HepG2 (cell line): ENCODE data around the gene MYD88. TPM values are rescaled to one million over a fixed set of nuclear protein-coding genes. Genes with fewer than 3 reads are reported as not detected.

ENCODE experiments used
- ARID2 ChIP-seq: sonication (generic); formaldehyde crosslinking; IDR thresholded peaks from 2 replicates; pipeline ENCODE4 v1.8.1; 2022; ENCODE audit warnings: mild to moderate bottlenecking, missing genetic modification reagents, borderline replicate concordance
- GZF1 ChIP-seq: sonication (generic); formaldehyde crosslinking; IDR thresholded peaks from 2 replicates; pipeline ENCODE4 v1.5.1; 2020; ENCODE audit warnings: mild to moderate bottlenecking, missing genetic modification reagents
- MIXL1 ChIP-seq: IDR thresholded peaks from 2 replicates; pipeline ENCODE4 v1.6.1; 2016
- RFXAP ChIP-seq: sonication (generic); formaldehyde crosslinking; IDR thresholded peaks from 2 replicates; pipeline ENCODE4 v1.4.0; 2020; ENCODE audit warnings: missing genetic modification reagents, borderline replicate concordance
- YEATS4 ChIP-seq: sonication (generic); formaldehyde crosslinking; IDR thresholded peaks from 2 replicates; pipeline ENCODE4 v1.4.0; 2020; ENCODE audit warnings: missing genetic modification reagents, borderline replicate concordance
- ZFAT ChIP-seq: sonication (generic); formaldehyde crosslinking; conservative IDR thresholded peaks from 2 replicates; pipeline ENCODE4 v1.8.1; 2023; ENCODE audit warnings: missing genetic modification reagents, inconsistent platforms
- ZFP82 ChIP-seq: sonication (generic); formaldehyde crosslinking; IDR thresholded peaks from 2 replicates; pipeline ENCODE4 v1.5.1; 2020; ENCODE audit warnings: mild to moderate bottlenecking, missing genetic modification reagents, borderline replicate concordance
- ZNF552 ChIP-seq: sonication (generic); formaldehyde crosslinking; IDR thresholded peaks from 2 replicates; pipeline ENCODE4 v1.9.0; 2022; ENCODE audit warnings: missing genetic modification reagents, mild to moderate bottlenecking, borderline replicate concordance
- ZNF557 ChIP-seq: sonication (generic); formaldehyde crosslinking; IDR thresholded peaks from 2 replicates; pipeline ENCODE4 v1.4.0; 2020; ENCODE audit warnings: missing genetic modification reagents
- ZNF614 ChIP-seq: IDR thresholded peaks from 2 replicates; pipeline ENCODE4 v1.6.1; 2018; ENCODE audit warnings: missing biosample characterization, missing genetic modification reagents, inconsistent platforms, borderline replicate concordance
- polyA plus RNA-seq, 8 experiments: library from polyadenylated mRNA; depleted of rRNA in 3 of 8; stranded (reverse) in 7 of 8; unstranded in 1 of 8; fragments of >200 nt; fragmentation: Illumina TruSeq in 4 of 8; extraction: Trizol in 4 of 8; gene quantifications; 2 replicates each; pipeline versions ENCODE4 v1.2.1 to v1.2.3, GENCODE V29; 2011 to 2016; ENCODE audit warnings: low read depth in 4 of 8, missing spikeins in 1 of 8, mixed read lengths in 1 of 8; ENCODE audit not compliant: insufficient read depth in 1 of 8
- total RNA-seq, 5 experiments: library from RNA; depleted of rRNA; stranded (reverse); fragments of >200 nt; fragmentation: Illumina TruSeq; extraction: Trizol; gene quantifications; 2 replicates each; pipeline ENCODE4 v1.2.3, GENCODE V29; 2016; ENCODE audit warnings: low read depth in 1 of 5
- TF ChIP-seq, protein P1 (sequence below): sonication (generic); formaldehyde crosslinking; conservative IDR thresholded peaks from 2 replicates; pipeline ENCODE4 v1.4.0; 2020; ENCODE audit warnings: missing genetic modification reagents
- TF ChIP-seq, protein P2 (sequence below): conservative IDR thresholded peaks from 2 replicates; pipeline ENCODE4 v1.6.1; 2018; ENCODE audit warnings: missing genetic modification reagents

Gene MYD88
- total and polyA plus RNA-seq, 2 of the 13 experiments (the other 11 are each of a cell fraction or from before 2014, with no cell fraction given): 7.6 to 32.7 TPM

DNA sequence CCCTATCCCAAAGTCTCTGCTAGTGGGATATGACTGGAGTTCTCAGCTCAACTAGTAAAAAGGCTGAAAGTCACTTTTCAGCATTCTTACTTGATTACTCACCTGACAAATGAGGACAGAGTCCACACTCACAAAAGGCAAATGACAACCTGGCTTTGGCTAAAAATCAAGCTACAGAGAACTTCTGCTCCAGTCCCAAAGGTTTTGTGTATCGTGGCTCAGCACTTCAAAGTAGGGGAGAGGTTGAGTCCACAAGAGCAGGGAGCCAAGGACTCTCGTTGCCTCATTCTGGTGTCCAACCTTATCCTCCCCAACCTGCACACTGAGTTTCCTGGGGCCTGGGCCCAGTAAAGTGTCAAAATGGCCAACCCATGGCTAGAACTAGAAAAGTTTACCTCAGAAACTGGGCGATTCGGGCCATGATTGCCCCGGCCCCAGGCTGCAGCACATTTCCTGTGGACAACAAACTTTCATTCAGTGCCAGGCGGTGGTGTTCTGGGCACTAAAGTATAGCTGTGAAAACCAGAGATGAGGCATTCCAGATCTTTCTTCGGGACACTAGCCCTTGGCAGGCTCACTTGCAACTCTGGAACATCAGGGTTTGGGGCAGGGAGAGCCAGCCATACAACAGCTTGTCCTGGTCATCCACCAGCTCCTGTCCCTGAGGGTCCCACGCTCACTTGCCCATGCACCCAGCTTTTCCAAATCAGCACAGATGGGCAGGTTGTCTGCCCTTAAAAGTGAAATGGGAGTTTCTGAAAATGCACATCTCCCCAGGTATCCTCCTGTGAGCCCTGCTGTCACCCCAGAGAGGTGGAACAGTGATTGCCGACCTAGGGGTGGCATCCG is 4.7 kb upstream of the MYD88 start (continued):
- TF ChIP-seq RFXAP (CRISPR knock-in tag): peak; percentile 55; the same call in 1 of the 2 replicates
- no peak for TF ChIP-seq ZNF557 (CRISPR knock-in tag)
- no peak for TF ChIP-seq ZFAT
- peak; percentile 92 for TF ChIP-seq ZNF614 (CRISPR knock-in tag)
- TF ChIP-seq, protein P1, sequence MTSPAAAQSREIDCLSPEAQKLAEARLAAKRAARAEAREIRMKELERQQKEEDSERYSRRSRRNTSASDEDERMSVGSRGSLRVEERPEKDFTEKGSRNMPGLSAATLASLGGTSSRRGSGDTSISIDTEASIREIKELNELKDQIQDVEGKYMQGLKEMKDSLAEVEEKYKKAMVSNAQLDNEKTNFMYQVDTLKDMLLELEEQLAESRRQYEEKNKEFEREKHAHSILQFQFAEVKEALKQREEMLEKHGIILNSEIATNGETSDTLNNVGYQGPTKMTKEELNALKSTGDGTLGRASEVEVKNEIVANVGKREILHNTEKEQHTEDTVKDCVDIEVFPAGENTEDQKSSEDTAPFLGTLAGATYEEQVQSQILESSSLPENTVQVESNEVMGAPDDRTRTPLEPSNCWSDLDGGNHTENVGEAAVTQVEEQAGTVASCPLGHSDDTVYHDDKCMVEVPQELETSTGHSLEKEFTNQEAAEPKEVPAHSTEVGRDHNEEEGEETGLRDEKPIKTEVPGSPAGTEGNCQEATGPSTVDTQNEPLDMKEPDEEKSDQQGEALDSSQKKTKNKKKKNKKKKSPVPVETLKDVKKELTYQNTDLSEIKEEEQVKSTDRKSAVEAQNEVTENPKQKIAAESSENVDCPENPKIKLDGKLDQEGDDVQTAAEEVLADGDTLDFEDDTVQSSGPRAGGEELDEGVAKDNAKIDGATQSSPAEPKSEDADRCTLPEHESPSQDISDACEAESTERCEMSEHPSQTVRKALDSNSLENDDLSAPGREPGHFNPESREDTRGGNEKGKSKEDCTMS (CRISPR knock-in tag): no peak
- peak; percentile 95; the same call in 1 of the 2 replicates for TF ChIP-seq ARID2 (CRISPR knock-in tag)
- TF ChIP-seq YEATS4 (CRISPR knock-in tag): no peak; the same call in 1 of the 2 replicates
- TF ChIP-seq, protein P2, sequence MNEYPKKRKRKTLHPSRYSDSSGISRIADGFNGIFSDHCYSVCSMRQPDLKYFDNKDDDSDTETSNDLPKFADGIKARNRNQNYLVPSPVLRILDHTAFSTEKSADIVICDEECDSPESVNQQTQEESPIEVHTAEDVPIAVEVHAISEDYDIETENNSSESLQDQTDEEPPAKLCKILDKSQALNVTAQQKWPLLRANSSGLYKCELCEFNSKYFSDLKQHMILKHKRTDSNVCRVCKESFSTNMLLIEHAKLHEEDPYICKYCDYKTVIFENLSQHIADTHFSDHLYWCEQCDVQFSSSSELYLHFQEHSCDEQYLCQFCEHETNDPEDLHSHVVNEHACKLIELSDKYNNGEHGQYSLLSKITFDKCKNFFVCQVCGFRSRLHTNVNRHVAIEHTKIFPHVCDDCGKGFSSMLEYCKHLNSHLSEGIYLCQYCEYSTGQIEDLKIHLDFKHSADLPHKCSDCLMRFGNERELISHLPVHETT (CRISPR knock-in tag): 0 out of 2 replicates have a peak, but pooled peaks have one; percentile 31
- TF ChIP-seq ZNF552: 0 out of 2 replicates have a peak, but pooled peaks have one; percentile 26
- no peak for TF ChIP-seq ZFP82 (CRISPR knock-in tag)
- TF ChIP-seq MIXL1 (CRISPR knock-in tag): peak; percentile 89
- peak; percentile 44; the same call in 1 of the 2 replicates for TF ChIP-seq GZF1 (CRISPR knock-in tag)
